Omental fat pad (tissue), 4 donors: Measurements from ENCODE around the gene ZSCAN2. TPM values are rescaled to one million over a fixed set of nuclear protein-coding genes. Genes with fewer than 3 reads are reported as not detected.

Experiments used
- ATAC-seq: fragments of 150-250 bp; one replicate; pipeline ENCODE4 v1.9.1; 2016; ENCODE audit warnings: mild to moderate bottlenecking, moderate library complexity; ENCODE audit not compliant: low FRiP score
- DNase-seq: peaks from one replicate; pipeline ENCODE4 v3.0.0-alpha.2; 2019; ENCODE audit warnings: low spot score
- total RNA-seq, 4 donors: library from RNA; depleted of rRNA; stranded (reverse); fragments of >200 nt; gene quantifications; one replicate each; pipeline ENCODE4 v1.1.0, GENCODE V29; 2016
- TF ChIP-seq, protein P1 (sequence below), 3 donors: fragments of 450-650 bp; IDR thresholded peaks; one replicate each; pipeline ENCODE4 v1.5.1; 2016 to 2017; ENCODE audit warnings: antibody characterized with exemption in 3 of 3, mild to moderate bottlenecking in 3 of 3, moderate library complexity in 2 of 3

ZSCAN2 gene
- total RNA-seq, 4 donors from 2014 or later, result 8.4 to 16.3 (median 13.0) TPM

DNA sequence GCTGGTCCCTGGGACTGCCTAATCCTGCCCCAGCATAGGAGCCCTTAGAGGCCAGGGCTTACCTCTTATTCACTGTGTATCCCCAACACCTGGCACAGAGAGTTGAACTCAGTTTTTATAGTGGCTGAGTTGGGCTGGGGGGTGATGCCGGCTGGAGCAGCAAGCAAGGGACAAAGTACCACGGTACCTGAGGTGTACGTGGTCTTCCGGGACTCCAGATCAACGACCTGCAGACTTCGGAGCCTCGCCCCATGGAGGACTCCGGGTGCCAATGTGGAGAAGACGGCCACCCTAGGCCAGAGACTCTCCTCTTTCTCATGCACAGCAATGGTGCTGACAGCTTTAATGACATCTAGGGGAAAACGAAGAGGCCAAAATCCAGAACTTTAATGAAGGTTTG is 45.2 kb downstream of the ZSCAN2 start:
- DNase-seq (no peak), ATAC-seq (no peak)
- TF ChIP-seq, protein P1, sequence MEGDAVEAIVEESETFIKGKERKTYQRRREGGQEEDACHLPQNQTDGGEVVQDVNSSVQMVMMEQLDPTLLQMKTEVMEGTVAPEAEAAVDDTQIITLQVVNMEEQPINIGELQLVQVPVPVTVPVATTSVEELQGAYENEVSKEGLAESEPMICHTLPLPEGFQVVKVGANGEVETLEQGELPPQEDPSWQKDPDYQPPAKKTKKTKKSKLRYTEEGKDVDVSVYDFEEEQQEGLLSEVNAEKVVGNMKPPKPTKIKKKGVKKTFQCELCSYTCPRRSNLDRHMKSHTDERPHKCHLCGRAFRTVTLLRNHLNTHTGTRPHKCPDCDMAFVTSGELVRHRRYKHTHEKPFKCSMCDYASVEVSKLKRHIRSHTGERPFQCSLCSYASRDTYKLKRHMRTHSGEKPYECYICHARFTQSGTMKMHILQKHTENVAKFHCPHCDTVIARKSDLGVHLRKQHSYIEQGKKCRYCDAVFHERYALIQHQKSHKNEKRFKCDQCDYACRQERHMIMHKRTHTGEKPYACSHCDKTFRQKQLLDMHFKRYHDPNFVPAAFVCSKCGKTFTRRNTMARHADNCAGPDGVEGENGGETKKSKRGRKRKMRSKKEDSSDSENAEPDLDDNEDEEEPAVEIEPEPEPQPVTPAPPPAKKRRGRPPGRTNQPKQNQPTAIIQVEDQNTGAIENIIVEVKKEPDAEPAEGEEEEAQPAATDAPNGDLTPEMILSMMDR (IDR thresholded peaks at IDR 0.05), result no peak

DNA sequence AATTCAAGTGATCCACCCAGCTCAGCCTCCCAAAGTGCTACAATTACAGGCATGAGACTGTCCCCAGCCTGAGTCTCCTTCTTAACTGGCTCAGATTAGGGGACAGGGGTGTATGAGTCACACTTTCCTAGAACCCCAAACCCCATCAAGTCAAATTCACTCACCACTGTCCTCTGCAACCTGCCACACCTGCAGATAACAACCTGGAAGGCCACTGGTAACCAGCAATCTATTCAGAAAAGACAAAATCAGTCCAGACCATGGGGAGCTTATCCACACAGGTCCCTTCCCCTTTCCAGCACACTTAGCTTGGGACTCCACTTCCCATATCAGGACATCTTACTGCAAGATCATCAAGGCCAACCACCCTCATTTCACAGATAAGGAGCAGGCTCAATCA is 46.9 kb downstream of the ZSCAN2 start:
- ATAC-seq, result no peak
- TF ChIP-seq, protein P1 (IDR thresholded peaks at IDR 0.05), result no peak

DNA sequence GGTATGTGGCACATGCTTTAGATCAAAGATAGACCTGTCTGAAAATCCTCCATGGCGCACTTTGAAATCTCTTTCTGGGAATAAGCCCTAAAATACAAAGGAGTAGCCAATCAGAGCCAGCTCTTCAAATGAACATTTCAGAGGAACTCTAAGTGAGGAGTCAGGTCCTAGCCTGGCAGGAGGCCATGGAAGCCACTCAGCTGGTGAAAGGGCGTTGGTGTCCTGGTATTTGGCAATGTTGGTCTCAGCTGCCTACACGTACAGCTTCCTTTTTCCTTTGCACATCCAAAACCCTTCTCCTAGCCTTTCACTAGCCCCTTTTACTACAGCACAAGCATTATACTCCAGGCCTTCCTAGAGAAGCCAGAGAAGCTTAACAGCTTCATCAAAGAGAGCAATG is 47.7 kb downstream of the ZSCAN2 start:
- TF ChIP-seq, protein P1 (IDR thresholded peaks at IDR 0.05), result no peak
- ATAC-seq, result no peak
- no peak for DNase-seq

More for the DNA sequence above, 46.9 kb downstream of the ZSCAN2 start:
- no peak for DNase-seq

DNA sequence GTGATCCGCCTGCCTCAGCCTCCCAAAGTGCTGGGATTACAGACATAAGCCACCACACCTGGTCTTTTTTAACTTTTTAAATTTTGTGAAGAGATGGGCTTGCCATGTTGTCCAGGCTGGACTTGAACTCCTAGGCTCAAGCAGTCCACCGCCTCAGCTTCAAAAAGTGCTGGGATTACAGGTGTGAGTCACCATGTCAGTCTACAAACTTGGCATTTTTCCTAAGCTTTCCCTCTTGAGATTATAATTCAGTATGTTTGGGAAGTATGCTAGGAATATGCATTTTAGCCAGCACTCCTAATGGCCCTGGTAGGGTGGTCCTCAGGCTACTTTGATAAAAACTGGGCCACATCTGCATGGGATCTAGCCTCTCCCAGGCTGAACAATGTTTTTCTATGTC is 48.9 kb downstream of the ZSCAN2 start:
- TF ChIP-seq, protein P1 (IDR thresholded peaks at IDR 0.05), result no peak
- no peak for DNase-seq
- no peak for ATAC-seq

DNA sequence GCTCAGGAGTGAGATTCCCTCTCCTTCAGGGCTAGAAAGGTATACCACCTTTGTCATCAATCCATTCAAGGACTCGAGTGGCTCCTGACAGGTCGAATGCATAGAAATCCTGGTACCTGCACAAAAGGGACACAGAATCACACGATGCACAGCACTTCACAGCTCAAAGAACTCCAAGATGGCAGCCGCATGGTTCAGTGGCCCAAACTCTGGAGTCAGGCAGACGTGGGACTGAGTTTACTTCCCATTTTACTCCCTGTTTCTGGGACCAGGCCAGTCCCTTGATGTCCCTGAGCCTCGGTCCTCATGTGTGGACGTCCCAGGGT is 52.7 kb downstream of the ZSCAN2 start:
- TF ChIP-seq, protein P1 (IDR thresholded peaks at IDR 0.05), result no peak
- no peak for ATAC-seq
- DNase-seq, result no peak

DNA sequence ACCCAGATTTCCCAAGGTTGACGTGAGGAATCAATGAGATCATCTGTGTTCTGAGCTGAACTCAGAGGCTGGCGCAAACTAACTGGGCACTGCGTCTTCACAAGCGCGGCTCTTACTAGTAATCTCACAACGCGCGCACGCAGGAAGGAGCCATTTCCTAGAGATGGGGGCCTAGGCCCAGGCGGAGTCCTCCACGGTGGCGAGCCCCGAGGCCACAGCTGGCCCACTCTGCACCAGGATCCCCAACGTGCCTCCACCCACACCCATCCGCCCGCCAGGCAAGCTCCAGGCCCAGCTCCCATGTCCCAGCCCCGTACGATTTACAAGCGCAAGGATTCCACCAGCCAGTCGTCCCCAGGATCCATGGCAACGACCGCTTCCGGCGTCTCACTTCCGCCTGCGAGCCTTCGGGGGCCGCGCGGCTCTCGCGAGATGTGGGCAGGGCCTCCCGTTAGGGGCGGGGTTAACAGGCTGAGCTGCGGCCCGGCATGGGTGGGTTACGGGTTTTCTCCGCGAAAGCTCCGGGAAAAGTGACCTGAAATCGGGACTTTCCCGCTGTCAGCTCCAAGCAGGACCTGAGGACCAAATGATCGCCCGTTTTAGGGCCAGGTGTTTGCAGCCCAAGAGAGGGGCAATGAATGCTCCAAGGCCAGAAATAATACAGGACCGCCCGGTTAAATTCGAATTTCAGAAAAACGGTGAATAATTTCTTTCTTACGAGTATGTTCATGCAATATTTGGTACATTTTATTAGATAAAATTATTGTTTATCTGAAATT is 53.3 kb downstream of the ZSCAN2 start, which contains the start of gene WDR73:
Gene WDR73, minus strand, starts transcription at position 374 of the 779 bp plus-strand sequence. Its CDS starts 9 bp downstream, at position 365.
- TF ChIP-seq, protein P1 (IDR thresholded peaks at IDR 0.05), result no peak
- ATAC-seq (peak; percentile 82), DNase-seq (peak; percentile 94)
